WTC11 (cell line): ENCODE measurements around the gene ZNF629. TPM values are rescaled to one million over a fixed set of nuclear protein-coding genes. Genes with fewer than 3 reads are reported as not detected.
A peak's percentile ranks its signal among the peaks of the same experiment; 100 is the strongest.

Experiments
- ATAC-seq: fragments of 200-7000 bp; cut with Tn5 transposase; 2 replicates; pipeline ENCODE4 v1.10.0; 2021; ENCODE audit warnings: mild to moderate bottlenecking, moderate library complexity
- CTCF ChIA-PET: fragments of 300-600 bp; sonication (Branson Sonifier 250); formaldehyde crosslinking; loops from one replicate; lab custom pipeline; 2021; ENCODE audit warnings: antibody characterized with exemption; lab: Charles Lee
- POLR2A ChIA-PET: fragments of 350-600 bp; sonication (Branson Sonifier 250); formaldehyde crosslinking; loops from one replicate; lab custom pipeline; 2021; ENCODE audit warnings: antibody characterized with exemption; lab: Charles Lee
- DNase-seq: peaks from one replicate; pipeline ENCODE4 v3.0.0; 2021; ENCODE audit warnings: low spot score
- H3K27ac Mint-ChIP-seq: 2 replicates; pipeline ENCODE4 v1.8.0; 2021; ENCODE audit warnings: mixed read lengths
- H3K27me3 Mint-ChIP-seq: 2 replicates; pipeline ENCODE4 v1.8.0; 2021; ENCODE audit warnings: low read depth, mild to moderate bottlenecking, moderate library complexity, mixed read lengths
- H3K36me3 Mint-ChIP-seq: 2 replicates; pipeline ENCODE4 v1.8.0; 2021; ENCODE audit warnings: mixed read lengths
- H3K4me1 Mint-ChIP-seq: 2 replicates; pipeline ENCODE4 v1.8.0; 2022; ENCODE audit warnings: mixed read lengths
- H3K4me3 Mint-ChIP-seq: 2 replicates; pipeline ENCODE4 v1.8.0; 2021; ENCODE audit warnings: mild to moderate bottlenecking, moderate library complexity, mixed read lengths
- H3K9me3 Mint-ChIP-seq: 2 replicates; pipeline ENCODE4 v1.8.0; 2021; ENCODE audit warnings: mixed read lengths
- AFF4 ChIP-seq: sonication (generic); formaldehyde crosslinking; IDR thresholded peaks from 2 replicates; pipeline ENCODE4 v1.8.1; 2023; ENCODE audit warnings: mild to moderate bottlenecking, missing genetic modification reagents, borderline replicate concordance
- ATF1 ChIP-seq: sonication (generic); formaldehyde crosslinking; IDR thresholded peaks from 2 replicates; pipeline ENCODE4 v1.8.1; 2023; ENCODE audit warnings: mild to moderate bottlenecking, moderate library complexity, missing genetic modification reagents
- CREM ChIP-seq: sonication (generic); formaldehyde crosslinking; IDR thresholded peaks from 2 replicates; pipeline ENCODE4 v1.8.1; 2022; ENCODE audit warnings: mild to moderate bottlenecking, missing genetic modification reagents, moderate library complexity
- GABPB1 ChIP-seq: sonication (generic); formaldehyde crosslinking; IDR thresholded peaks from 2 replicates; pipeline ENCODE4 v1.8.1; 2023; ENCODE audit warnings: mild to moderate bottlenecking, missing genetic modification reagents
- GTF2I ChIP-seq: fragments of 250-450 bp; sonication (Bioruptor Pico); conservative IDR thresholded peaks from 2 replicates; pipeline ENCODE4 v1.4.0; 2021; ENCODE audit warnings: mild to moderate bottlenecking
- HMGA2 ChIP-seq: fragments of 250-450 bp; sonication (Bioruptor Pico); IDR thresholded peaks from 2 replicates; pipeline ENCODE4 v1.4.0; 2021; ENCODE audit warnings: mild to moderate bottlenecking, moderate library complexity
- NR1H2 ChIP-seq: sonication (generic); formaldehyde crosslinking; IDR thresholded peaks from 2 replicates; pipeline ENCODE4 v1.9.0; 2021; ENCODE audit warnings: mild to moderate bottlenecking, moderate library complexity, missing genetic modification reagents
- NR3C1 ChIP-seq: sonication (generic); formaldehyde crosslinking; conservative IDR thresholded peaks from 2 replicates; pipeline ENCODE4 v1.8.1; 2023; ENCODE audit warnings: low read depth, mild to moderate bottlenecking, missing genetic modification reagents
- RORB ChIP-seq: fragments of 250-450 bp; sonication (Bioruptor Pico); IDR thresholded peaks from 2 replicates; pipeline ENCODE4 v1.9.0; 2021; ENCODE audit warnings: mild to moderate bottlenecking
- TEAD4 ChIP-seq: sonication (generic); formaldehyde crosslinking; IDR thresholded peaks from 2 replicates; pipeline ENCODE4 v1.8.0; 2022; ENCODE audit warnings: mild to moderate bottlenecking, missing genetic modification reagents
- TP53 ChIP-seq: sonication (generic); formaldehyde crosslinking; IDR thresholded peaks from 2 replicates; pipeline ENCODE4 v1.8.1; 2023; ENCODE audit warnings: mild to moderate bottlenecking, missing genetic modification reagents
- USF1 ChIP-seq: sonication (generic); formaldehyde crosslinking; IDR thresholded peaks from 2 replicates; pipeline ENCODE4 v1.8.0; 2022; ENCODE audit warnings: mild to moderate bottlenecking, missing genetic modification reagents
- ZNF263 ChIP-seq: sonication (generic); formaldehyde crosslinking; IDR thresholded peaks from 2 replicates; pipeline ENCODE4 v1.8.1; 2022; ENCODE audit warnings: low read depth, mild to moderate bottlenecking, moderate library complexity, missing genetic modification reagents
- total RNA-seq: library from RNA; stranded (reverse); gene quantifications from 3 replicates; pipeline ENCODE4 v1.2.3, GENCODE V29; 2021
- TF ChIP-seq, protein P1 (sequence below): fragments of 250-450 bp; sonication (Bioruptor Pico); IDR thresholded peaks from 2 replicates; pipeline ENCODE4 v1.9.0; 2021; ENCODE audit warnings: moderate library complexity, mild to moderate bottlenecking, inconsistent platforms, borderline replicate concordance
- TF ChIP-seq, protein P2 (sequence below): sonication (generic); formaldehyde crosslinking; IDR thresholded peaks from 2 replicates; pipeline ENCODE4 v1.8.0; 2022; ENCODE audit warnings: mild to moderate bottlenecking, missing genetic modification reagents

The ZNF629 gene
- total RNA-seq, 1 experiment from 2014 or later = 20.0 TPM

GRCh38 chr16:30775392-30776188 is 11.4 kb downstream of the ZNF629 start (continued):
- TF ChIP-seq USF1 (CRISPR knock-in tag) (0 out of 2 replicates have a peak, but pooled peaks have one; percentile 23), ZNF263 (peak; percentile 61; the same call in 1 of the 2 replicates), CREM (peak; percentile 74), NR1H2 (CRISPR knock-in tag) (peak; percentile 78), RORB (CRISPR knock-in tag) (no peak), TEAD4 (CRISPR knock-in tag) (peak; percentile 70), GABPB1 (peak; percentile 98)
- TF ChIP-seq, protein P1, sequence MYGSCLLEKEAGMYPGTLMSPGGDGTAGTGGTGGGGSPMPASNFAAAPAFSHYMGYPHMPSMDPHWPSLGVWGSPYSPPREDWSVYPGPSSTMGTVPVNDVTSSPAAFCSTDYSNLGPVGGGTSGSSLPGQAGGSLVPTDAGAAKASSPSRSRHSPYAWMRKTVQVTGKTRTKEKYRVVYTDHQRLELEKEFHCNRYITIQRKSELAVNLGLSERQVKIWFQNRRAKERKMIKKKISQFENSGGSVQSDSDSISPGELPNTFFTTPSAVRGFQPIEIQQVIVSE (CRISPR knock-in tag) = no peak
- TF ChIP-seq, protein P2, sequence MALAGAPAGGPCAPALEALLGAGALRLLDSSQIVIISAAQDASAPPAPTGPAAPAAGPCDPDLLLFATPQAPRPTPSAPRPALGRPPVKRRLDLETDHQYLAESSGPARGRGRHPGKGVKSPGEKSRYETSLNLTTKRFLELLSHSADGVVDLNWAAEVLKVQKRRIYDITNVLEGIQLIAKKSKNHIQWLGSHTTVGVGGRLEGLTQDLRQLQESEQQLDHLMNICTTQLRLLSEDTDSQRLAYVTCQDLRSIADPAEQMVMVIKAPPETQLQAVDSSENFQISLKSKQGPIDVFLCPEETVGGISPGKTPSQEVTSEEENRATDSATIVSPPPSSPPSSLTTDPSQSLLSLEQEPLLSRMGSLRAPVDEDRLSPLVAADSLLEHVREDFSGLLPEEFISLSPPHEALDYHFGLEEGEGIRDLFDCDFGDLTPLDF (CRISPR knock-in tag) = 0 out of 2 replicates have a peak, but pooled peaks have one; percentile 63

DNA sequence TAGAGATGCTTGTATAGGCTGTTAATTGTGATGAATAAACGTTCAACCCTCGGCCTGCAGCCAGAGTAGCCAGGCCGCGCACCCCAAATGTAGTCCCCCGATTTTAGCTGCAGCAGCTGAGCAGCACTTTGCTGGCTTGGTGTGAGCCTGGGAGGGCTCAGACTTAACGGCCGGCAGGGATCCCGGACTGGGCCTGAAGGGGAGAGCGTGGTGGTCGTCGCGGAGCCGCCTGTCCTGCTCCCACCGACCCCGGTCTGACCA is 11.9 kb downstream of the ZNF629 start:
- TF ChIP-seq GTF2I (CRISPR knock-in tag) = no peak
- 0 out of 2 replicates have a peak, but pooled peaks have one; percentile 13 for TF ChIP-seq ATF1 (CRISPR knock-in tag)
- H3K4me3 Mint-ChIP-seq = peak overlapping the region; percentile 91
- POLR2A ChIA-PET = interaction anchor here (0.6 to 1.2 kb wide), 12 partner anchors 12 to 127 kb away, joined by 3 to 12 read pairs (median 3); partner anchors contain the start of genes BCL7C, CFAP119, PHKG2 and ZNF629

DNA sequence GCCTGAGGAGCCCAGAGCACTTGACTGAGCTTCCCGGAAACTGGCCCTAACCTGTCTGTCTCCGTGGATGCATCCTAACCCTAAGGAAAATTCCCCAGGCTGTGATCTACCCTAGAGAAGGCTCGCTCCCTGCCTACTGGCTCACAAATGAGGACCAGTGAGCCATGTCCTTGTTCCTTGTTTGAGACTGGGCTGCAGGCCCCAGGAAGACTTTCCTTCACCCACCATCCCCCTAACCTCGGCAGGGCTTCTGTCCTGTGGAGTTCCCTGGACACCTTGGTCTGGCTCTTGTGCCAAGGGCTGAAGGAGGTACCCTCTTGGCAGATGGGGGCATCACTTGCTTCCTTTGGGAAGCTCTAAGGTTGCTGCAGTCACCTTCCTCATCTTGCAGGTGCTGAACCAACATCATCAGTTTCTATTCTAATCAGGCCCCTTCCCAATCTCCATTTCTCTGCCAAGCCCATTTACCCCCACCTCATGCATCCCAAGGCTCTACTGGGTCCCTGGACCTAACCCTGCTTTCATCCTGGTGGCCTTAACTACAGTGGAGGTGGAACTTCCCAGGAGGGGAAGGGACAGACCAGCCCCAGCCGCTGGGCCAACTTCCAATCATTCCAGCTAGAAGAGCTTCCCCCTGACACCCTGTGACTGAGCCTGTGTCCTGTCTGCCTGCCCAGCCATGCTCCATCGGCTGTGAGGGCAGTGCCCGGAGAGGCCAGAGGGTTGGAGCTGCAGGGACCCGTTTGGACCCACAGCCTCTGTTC is 12.5 kb downstream of the ZNF629 start:
- H3K27ac Mint-ChIP-seq = peak overlapping the region; percentile 98; the same call in 1 of the 2 replicates
- TF ChIP-seq AFF4 (CRISPR knock-in tag) (no peak), TP53 (CRISPR knock-in tag) (0 out of 2 replicates have a peak, but pooled peaks have one; percentile 9), NR3C1 (CRISPR knock-in tag) (no peak), ATF1 (CRISPR knock-in tag) (no peak), HMGA2 (CRISPR knock-in tag) (no peak)
- TF ChIP-seq, all 79 proteins: peak for 1
- Mint-ChIP-seq H3K4me3 (peak overlapping the region; percentile 91), H3K36me3 (peaks cover 32% of the 10 kb centered on the region), H3K27me3 (peaks cover 3% of the 10 kb centered on the region), H3K4me1 (peaks cover 25% of the 10 kb centered on the region), H3K9me3 (no peaks in the 10 kb centered on the region)
- ATAC-seq = no peak
- DNase-seq = no peak
- ChIA-PET CTCF (interaction anchor here (0.5 to 1.5 kb wide), 6 partner anchors 23 to 168 kb away, joined by 3 to 8 read pairs (median 4); no protein-coding TSS in a partner anchor), POLR2A (interaction anchor here (0.6 to 1.2 kb wide), 12 partner anchors 12 to 127 kb away, joined by 3 to 12 read pairs (median 3); partner anchors contain the start of genes BCL7C, CFAP119, PHKG2 and ZNF629)

More for the DNA sequence above, 11.9 kb downstream of the ZNF629 start:
- Mint-ChIP-seq H3K9me3 (no peaks in the 10 kb centered on the region), H3K4me1 (peaks cover 25% of the 10 kb centered on the region), H3K27me3 (peaks cover 3% of the 10 kb centered on the region), H3K36me3 (peaks cover 29% of the 10 kb centered on the region), H3K27ac (peak overlapping the region; percentile 98)
- ATAC-seq (peak; percentile 1; the same call in 1 of the 2 replicates), DNase-seq (no peak)
- CTCF ChIA-PET = interaction anchor here (0.8 to 1.5 kb wide), 5 partner anchors 23 to 167 kb away, joined by 4 to 8 read pairs (median 5); no protein-coding TSS in a partner anchor
